ENCODE data around the gene TRAF1. TPM values are rescaled to one million over a fixed set of nuclear protein-coding genes. Genes with fewer than 3 reads are reported as not detected.

The TRAF1 gene
- total and polyA plus RNA-seq, 2 of the 13 experiments (the other 11 are each of a cell fraction or from before 2014, with no cell fraction given) = 0.44 to 1.0 TPM

DNA sequence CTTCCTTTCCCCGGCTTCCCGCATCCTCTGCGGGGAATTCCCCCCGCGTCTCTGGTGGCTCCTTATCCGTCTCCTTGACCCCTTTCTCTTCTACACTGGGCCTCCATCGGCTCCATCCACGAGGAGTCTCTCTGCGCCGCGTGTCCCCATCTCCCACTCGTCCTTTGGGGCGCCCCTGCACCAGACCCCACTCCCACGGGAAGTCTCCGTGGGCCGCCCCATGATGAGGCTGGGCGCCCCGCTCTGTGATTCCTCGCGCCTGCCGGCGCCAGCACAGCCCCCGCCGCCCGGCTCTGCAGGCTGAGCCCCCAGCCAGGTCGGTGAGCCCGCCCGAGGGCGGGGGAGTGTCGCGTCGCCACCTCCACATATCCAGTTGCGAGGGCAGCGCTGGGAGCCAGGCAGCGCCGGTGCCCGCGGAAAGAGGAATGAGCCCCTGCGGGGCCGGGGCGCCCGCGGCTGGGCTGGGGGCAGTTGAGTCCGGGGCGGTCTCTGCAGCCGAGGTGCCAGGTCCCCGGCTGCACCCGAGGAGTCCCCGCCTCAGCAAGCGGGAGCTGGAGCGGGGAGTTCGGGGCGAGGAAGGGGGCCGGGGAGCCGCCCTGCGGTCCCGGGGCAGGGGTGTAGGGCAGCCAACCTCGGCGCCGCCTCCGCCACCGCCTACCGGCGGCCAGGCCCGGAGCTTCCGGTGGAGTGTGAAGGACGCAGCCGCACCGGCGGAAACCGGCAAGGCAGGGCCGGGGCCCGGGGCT, 2.1 kb upstream of the TRAF1 start (continued):
- TF ChIP-seq, protein P1, sequence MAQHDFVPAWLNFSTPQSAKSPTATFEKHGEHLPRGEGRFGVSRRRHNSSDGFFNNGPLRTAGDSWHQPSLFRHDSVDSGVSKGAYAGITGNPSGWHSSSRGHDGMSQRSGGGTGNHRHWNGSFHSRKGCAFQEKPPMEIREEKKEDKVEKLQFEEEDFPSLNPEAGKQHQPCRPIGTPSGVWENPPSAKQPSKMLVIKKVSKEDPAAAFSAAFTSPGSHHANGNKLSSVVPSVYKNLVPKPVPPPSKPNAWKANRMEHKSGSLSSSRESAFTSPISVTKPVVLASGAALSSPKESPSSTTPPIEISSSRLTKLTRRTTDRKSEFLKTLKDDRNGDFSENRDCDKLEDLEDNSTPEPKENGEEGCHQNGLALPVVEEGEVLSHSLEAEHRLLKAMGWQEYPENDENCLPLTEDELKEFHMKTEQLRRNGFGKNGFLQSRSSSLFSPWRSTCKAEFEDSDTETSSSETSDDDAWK (CRISPR knock-in tag; IDR thresholded peaks at IDR 0.05) = no peak
- TF ChIP-seq, protein P2, sequence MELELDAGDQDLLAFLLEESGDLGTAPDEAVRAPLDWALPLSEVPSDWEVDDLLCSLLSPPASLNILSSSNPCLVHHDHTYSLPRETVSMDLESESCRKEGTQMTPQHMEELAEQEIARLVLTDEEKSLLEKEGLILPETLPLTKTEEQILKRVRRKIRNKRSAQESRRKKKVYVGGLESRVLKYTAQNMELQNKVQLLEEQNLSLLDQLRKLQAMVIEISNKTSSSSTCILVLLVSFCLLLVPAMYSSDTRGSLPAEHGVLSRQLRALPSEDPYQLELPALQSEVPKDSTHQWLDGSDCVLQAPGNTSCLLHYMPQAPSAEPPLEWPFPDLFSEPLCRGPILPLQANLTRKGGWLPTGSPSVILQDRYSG (CRISPR knock-in tag; IDR thresholded peaks at IDR 0.05) = 0 out of 2 replicates have a peak, but pooled peaks have one; percentile 47
- TF ChIP-seq KLF16 (CRISPR knock-in tag; IDR thresholded peaks at IDR 0.05) (peak in 1 of 2 experiments; percentile 49; a peak in 1 of 4 replicates), ZNF484 (CRISPR knock-in tag; IDR thresholded peaks at IDR 0.05; ENCODE audit: borderline replicate concordance, low read depth) (no peak), IKZF4 (CRISPR knock-in tag; IDR thresholded peaks at IDR 0.05; ENCODE audit: borderline replicate concordance, low read depth, not compliant biosample characterization) (no peak), FOXO1 (CRISPR knock-in tag; IDR thresholded peaks at IDR 0.05) (no peak), ZNF703 (CRISPR knock-in tag; IDR thresholded peaks at IDR 0.05; ENCODE audit: borderline replicate concordance) (no peak), JUNB (CRISPR knock-in tag; IDR thresholded peaks at IDR 0.05; ENCODE audit: borderline replicate concordance) (no peak)
- TF ChIP-seq, protein P3, sequence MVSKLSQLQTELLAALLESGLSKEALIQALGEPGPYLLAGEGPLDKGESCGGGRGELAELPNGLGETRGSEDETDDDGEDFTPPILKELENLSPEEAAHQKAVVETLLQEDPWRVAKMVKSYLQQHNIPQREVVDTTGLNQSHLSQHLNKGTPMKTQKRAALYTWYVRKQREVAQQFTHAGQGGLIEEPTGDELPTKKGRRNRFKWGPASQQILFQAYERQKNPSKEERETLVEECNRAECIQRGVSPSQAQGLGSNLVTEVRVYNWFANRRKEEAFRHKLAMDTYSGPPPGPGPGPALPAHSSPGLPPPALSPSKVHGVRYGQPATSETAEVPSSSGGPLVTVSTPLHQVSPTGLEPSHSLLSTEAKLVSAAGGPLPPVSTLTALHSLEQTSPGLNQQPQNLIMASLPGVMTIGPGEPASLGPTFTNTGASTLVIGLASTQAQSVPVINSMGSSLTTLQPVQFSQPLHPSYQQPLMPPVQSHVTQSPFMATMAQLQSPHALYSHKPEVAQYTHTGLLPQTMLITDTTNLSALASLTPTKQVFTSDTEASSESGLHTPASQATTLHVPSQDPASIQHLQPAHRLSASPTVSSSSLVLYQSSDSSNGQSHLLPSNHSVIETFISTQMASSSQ (IDR thresholded peaks at IDR 0.05; ENCODE audit: low read depth) = no peak
- TF ChIP-seq, protein P3 (CRISPR knock-in tag; IDR thresholded peaks at IDR 0.05; ENCODE audit: borderline replicate concordance) = no peak
- TF ChIP-seq, protein P4, sequence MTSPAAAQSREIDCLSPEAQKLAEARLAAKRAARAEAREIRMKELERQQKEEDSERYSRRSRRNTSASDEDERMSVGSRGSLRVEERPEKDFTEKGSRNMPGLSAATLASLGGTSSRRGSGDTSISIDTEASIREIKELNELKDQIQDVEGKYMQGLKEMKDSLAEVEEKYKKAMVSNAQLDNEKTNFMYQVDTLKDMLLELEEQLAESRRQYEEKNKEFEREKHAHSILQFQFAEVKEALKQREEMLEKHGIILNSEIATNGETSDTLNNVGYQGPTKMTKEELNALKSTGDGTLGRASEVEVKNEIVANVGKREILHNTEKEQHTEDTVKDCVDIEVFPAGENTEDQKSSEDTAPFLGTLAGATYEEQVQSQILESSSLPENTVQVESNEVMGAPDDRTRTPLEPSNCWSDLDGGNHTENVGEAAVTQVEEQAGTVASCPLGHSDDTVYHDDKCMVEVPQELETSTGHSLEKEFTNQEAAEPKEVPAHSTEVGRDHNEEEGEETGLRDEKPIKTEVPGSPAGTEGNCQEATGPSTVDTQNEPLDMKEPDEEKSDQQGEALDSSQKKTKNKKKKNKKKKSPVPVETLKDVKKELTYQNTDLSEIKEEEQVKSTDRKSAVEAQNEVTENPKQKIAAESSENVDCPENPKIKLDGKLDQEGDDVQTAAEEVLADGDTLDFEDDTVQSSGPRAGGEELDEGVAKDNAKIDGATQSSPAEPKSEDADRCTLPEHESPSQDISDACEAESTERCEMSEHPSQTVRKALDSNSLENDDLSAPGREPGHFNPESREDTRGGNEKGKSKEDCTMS (CRISPR knock-in tag; conservative IDR thresholded peaks at IDR 0.05) = no peak
- TF ChIP-seq, protein P5, sequence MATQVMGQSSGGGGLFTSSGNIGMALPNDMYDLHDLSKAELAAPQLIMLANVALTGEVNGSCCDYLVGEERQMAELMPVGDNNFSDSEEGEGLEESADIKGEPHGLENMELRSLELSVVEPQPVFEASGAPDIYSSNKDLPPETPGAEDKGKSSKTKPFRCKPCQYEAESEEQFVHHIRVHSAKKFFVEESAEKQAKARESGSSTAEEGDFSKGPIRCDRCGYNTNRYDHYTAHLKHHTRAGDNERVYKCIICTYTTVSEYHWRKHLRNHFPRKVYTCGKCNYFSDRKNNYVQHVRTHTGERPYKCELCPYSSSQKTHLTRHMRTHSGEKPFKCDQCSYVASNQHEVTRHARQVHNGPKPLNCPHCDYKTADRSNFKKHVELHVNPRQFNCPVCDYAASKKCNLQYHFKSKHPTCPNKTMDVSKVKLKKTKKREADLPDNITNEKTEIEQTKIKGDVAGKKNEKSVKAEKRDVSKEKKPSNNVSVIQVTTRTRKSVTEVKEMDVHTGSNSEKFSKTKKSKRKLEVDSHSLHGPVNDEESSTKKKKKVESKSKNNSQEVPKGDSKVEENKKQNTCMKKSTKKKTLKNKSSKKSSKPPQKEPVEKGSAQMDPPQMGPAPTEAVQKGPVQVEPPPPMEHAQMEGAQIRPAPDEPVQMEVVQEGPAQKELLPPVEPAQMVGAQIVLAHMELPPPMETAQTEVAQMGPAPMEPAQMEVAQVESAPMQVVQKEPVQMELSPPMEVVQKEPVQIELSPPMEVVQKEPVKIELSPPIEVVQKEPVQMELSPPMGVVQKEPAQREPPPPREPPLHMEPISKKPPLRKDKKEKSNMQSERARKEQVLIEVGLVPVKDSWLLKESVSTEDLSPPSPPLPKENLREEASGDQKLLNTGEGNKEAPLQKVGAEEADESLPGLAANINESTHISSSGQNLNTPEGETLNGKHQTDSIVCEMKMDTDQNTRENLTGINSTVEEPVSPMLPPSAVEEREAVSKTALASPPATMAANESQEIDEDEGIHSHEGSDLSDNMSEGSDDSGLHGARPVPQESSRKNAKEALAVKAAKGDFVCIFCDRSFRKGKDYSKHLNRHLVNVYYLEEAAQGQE (IDR thresholded peaks at IDR 0.05; ENCODE audit: borderline replicate concordance in 1 of 2, low read depth in 1 of 2, low read length in 2 of 2) = no peak

All from HepG2 (cell line).